Caco-2 (cell line): ENCODE data around the gene PSMD1. TPM values are rescaled to one million over a fixed set of nuclear protein-coding genes. Genes with fewer than 3 reads are reported as not detected.
A peak's percentile ranks its signal among the peaks of the same experiment; 100 is the strongest.
"Not testable (repeated sequence)": the region's sequence is repeated elsewhere in the genome, so short reads cannot be mapped to it uniquely, and the experiment has no call there.

ENCODE experiments used
- BruUV-seq: library from RNA; stranded (reverse); fragments of 400-500 nt; replicated peaks from 2 replicates; lab custom pipeline; 2021; lab: Mats Ljungman, UMichigan
- CTCF ChIA-PET: fragments of 300-600 bp; sonication (Branson Sonifier 250); formaldehyde crosslinking; loops from one replicate; lab custom pipeline; 2022; ENCODE audit warnings: antibody characterized with exemption; lab: Charles Lee
- POLR2A ChIA-PET: fragments of 300-600 bp; sonication (Branson Sonifier 250); formaldehyde crosslinking; loops from one replicate; lab custom pipeline; 2022; ENCODE audit warnings: antibody characterized with exemption; lab: Charles Lee
- DNase-seq, 2 experiments: peaks; one replicate each; pipeline versions ENCODE4 v3.0.0 to v3.0.0-alpha.2; 2020 to 2022
- H3K27me3 ChIP-seq: replicated peaks from 2 replicates; pipeline ENCODE4 v1.6.0; 2011; ENCODE audit warnings: low read length; ENCODE audit not compliant: control insufficient read depth, insufficient read depth
- H3K36me3 ChIP-seq: 2 replicates; pipeline ENCODE4 v1.5.1; 2011; ENCODE audit warnings: low read length; ENCODE audit not compliant: control insufficient read depth, insufficient read depth
- H3K4me1 ChIP-seq: fragments of 250-450 bp; sonication (Bioruptor Pico); 2 replicates; pipeline ENCODE4 v1.5.1; 2020; ENCODE audit warnings: mild to moderate bottlenecking
- H3K4me3 ChIP-seq: 2 replicates; pipeline ENCODE4 v1.5.1; 2011; ENCODE audit warnings: low read depth, mild to moderate bottlenecking, control low read depth, low read length
- H3K9me3 ChIP-seq: fragments of 250-450 bp; sonication (Bioruptor Pico); 2 replicates; pipeline ENCODE4 v1.5.1; 2020; ENCODE audit warnings: mild to moderate bottlenecking, moderate library complexity
- H3K27ac Mint-ChIP-seq: one replicate; pipeline ENCODE4 v1.8.0; 2022; ENCODE audit warnings: mixed read lengths; ENCODE audit not compliant: unreplicated experiment
- H3K27me3 Mint-ChIP-seq: one replicate; pipeline ENCODE4 v1.8.0; 2022; ENCODE audit warnings: mixed read lengths; ENCODE audit not compliant: insufficient read depth, unreplicated experiment
- H3K36me3 Mint-ChIP-seq: one replicate; pipeline ENCODE4 v1.8.0; 2022; ENCODE audit warnings: mild to moderate bottlenecking, mixed read lengths; ENCODE audit not compliant: insufficient read depth, unreplicated experiment
- H3K4me1 Mint-ChIP-seq: one replicate; pipeline ENCODE4 v1.8.0; 2022; ENCODE audit warnings: low read depth, mixed read lengths; ENCODE audit not compliant: unreplicated experiment
- H3K4me3 Mint-ChIP-seq: one replicate; pipeline ENCODE4 v1.8.0; 2022; ENCODE audit warnings: mild to moderate bottlenecking, moderate library complexity, mixed read lengths; ENCODE audit not compliant: unreplicated experiment
- H3K9me3 Mint-ChIP-seq: one replicate; pipeline ENCODE4 v1.8.0; 2022; ENCODE audit warnings: mixed read lengths; ENCODE audit not compliant: unreplicated experiment
- intact Hi-C: fragments of 100-400 bp; cut with micrococcal nuclease; formaldehyde crosslinking; loops from one replicate; pipeline ENCODE4 v1.10.0; 2022; ENCODE audit not compliant: unreplicated experiment
- total RNA-seq: library from RNA; stranded (reverse); gene quantifications from 2 replicates; pipeline ENCODE4 v1.2.3, GENCODE V29; 2022
- TF ChIP-seq, protein P1 (sequence below), 2 experiments: fragments of 200-600 bp in 1 of 2; IDR thresholded peaks; 1 replicate in 1 of 2; 2 replicates in 1 of 2; pipeline versions ENCODE4 v1.5.1 to v1.8.0; 2011 to 2022; ENCODE audit warnings: antibody characterized with exemption in 1 of 2, control low read depth in 1 of 2, inconsistent platforms in 1 of 2, low read depth in 1 of 2, low read length in 1 of 2, mild to moderate bottlenecking in 1 of 2, moderate library complexity in 1 of 2; ENCODE audit not compliant: insufficient read depth in 1 of 2, severe bottlenecking in 1 of 2, unreplicated experiment in 1 of 2

PSMD1 gene
- total RNA-seq, 1 experiment from 2014 or later, result 126 TPM

DNA sequence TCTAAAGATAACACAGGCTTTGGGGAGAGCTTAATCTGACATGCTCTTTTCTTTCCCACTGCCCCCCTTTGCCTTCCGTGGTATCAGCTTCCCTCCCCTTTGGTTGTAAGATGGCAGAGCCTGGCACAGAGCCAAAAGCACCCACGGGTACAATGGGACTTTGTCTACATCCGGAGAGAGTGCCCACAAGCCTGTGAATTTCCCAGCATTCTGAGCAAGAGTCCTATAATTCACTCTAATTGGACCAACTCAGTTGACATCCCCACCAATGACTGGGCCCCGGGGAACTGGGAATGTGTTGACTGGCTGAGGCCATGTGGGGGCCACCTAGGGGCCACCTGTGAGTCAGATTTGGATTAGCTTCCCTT is 39.5 kb upstream of the PSMD1 start:
- DNase-seq, result no peak
- Mint-ChIP-seq H3K9me3 (no peaks in the 10 kb centered on the region), H3K4me1 (peaks cover 30% of the 10 kb centered on the region), H3K36me3 (peaks cover 8% of the 10 kb centered on the region), H3K27me3 (no peaks in the 10 kb centered on the region), H3K4me3 (no peak overlapping the region), H3K27ac (peak overlapping the region; percentile 79)
- BruUV-seq, result no TSS peak
- peaks cover 44% of the 10 kb centered on the region for H3K4me1 ChIP-seq
- TF ChIP-seq, protein P1, sequence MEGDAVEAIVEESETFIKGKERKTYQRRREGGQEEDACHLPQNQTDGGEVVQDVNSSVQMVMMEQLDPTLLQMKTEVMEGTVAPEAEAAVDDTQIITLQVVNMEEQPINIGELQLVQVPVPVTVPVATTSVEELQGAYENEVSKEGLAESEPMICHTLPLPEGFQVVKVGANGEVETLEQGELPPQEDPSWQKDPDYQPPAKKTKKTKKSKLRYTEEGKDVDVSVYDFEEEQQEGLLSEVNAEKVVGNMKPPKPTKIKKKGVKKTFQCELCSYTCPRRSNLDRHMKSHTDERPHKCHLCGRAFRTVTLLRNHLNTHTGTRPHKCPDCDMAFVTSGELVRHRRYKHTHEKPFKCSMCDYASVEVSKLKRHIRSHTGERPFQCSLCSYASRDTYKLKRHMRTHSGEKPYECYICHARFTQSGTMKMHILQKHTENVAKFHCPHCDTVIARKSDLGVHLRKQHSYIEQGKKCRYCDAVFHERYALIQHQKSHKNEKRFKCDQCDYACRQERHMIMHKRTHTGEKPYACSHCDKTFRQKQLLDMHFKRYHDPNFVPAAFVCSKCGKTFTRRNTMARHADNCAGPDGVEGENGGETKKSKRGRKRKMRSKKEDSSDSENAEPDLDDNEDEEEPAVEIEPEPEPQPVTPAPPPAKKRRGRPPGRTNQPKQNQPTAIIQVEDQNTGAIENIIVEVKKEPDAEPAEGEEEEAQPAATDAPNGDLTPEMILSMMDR (IDR thresholded peaks at IDR 0.05; ENCODE audit: insufficient read depth in 1 of 2, low read depth in 1 of 2, low read length in 1 of 2, severe bottlenecking in 1 of 2, unreplicated experiment in 1 of 2), result no peak
- POLR2A ChIA-PET, result no interaction called here
- H3K36me3 ChIP-seq, result no peaks in the 10 kb centered on the region
- no peaks in the 10 kb centered on the region for H3K27me3 ChIP-seq
- no peaks in the 10 kb centered on the region for H3K9me3 ChIP-seq
- CTCF ChIA-PET, result interaction anchor here (0.9 kb wide), 1 partner anchor 36 kb away, joined by 5 read pairs; no protein-coding TSS in a partner anchor
- intact Hi-C loops, result no loop called here
- no peak overlapping the region for H3K4me3 ChIP-seq

DNA sequence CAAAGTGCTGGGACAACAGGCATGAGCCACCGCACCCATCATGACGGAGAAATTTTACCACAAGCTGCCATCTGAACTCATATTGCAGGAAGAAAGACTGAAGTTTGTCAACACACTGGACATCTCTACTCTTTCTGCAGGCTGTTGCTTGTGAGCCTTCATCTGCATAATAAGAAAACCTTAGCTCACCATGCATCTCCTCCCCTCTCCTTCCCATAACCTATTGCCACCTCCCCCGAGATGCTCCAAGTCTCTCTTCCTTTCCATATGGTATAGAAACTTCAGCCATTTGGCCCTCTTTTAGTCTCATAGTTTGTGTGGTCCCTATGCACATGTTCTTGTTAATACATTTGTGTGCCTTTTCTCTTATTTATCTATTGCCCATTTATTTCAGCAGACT is 38.5 kb upstream of the PSMD1 start:
- H3K9me3 ChIP-seq, result no peaks in the 10 kb centered on the region
- POLR2A ChIA-PET, result no interaction called here
- BruUV-seq, result no TSS peak
- DNase-seq, result no peak
- Mint-ChIP-seq H3K27me3 (no peaks in the 10 kb centered on the region), H3K27ac (no peak overlapping the region), H3K36me3 (peaks cover 8% of the 10 kb centered on the region), H3K4me1 (peaks cover 23% of the 10 kb centered on the region), H3K4me3 (no peak overlapping the region), H3K9me3 (no peaks in the 10 kb centered on the region)
- H3K4me3 ChIP-seq, result no peak overlapping the region
- TF ChIP-seq, protein P1 (IDR thresholded peaks at IDR 0.05; ENCODE audit: insufficient read depth in 1 of 2, low read depth in 1 of 2, low read length in 1 of 2, severe bottlenecking in 1 of 2, unreplicated experiment in 1 of 2), result no peak
- H3K27me3 ChIP-seq, result no peaks in the 10 kb centered on the region
- CTCF ChIA-PET, result no interaction called here
- intact Hi-C loops, result no loop called here
- no peaks in the 10 kb centered on the region for H3K36me3 ChIP-seq
- H3K4me1 ChIP-seq, result peaks cover 34% of the 10 kb centered on the region

DNA sequence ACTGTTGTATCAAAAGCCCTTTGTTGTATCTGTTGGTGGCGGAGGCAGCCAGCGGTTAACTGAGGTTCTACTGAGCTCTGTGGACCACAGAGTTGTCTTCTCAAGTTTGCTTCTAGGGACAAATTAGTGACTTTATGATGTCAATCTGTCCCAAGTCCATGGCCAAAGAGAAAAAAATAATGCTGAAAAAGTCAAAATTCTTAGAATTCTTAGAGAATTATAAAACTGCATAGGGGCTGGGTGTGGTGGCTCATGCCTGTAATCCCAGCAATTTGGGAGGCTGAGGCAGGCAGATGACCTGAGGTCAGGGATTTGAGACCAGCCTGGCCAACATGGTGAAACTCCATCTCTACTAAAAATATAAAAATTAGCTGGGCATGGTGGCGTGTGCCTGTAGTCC is 31.6 kb upstream of the PSMD1 start:
- intact Hi-C loops, H3K9me3 ChIP-seq, H3K27ac Mint-ChIP-seq, H3K27me3 ChIP-seq, H3K27me3 Mint-ChIP-seq, H3K9me3 Mint-ChIP-seq, H3K4me1 Mint-ChIP-seq, BruUV-seq, POLR2A ChIA-PET, H3K4me3 Mint-ChIP-seq, DNase-seq, H3K4me1 ChIP-seq, H3K36me3 ChIP-seq, CTCF ChIA-PET, H3K36me3 Mint-ChIP-seq, H3K4me3 ChIP-seq: not testable (repeated sequence)

DNA sequence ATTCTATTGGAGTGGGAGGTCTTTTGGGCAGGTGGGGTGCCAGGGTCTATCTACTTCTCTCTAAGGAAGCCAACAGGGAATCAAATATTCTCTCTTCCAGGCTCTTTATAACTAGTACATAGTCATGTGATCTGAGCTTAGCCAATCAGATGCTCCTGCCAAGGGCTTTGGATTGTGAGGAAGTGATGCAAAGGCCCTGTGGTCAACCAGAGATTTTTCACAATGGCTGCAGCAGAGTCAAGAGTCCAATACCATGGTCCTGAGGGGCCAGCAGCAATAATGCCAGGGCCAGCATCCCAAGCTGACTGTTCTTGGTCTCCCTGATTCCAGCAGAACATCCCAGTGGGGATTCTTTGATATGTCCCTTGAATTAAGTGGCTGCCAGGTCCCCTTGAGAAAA is 27.8 kb upstream of the PSMD1 start:
- ChIA-PET CTCF (no interaction called here), POLR2A (no interaction called here)
- no peak for DNase-seq
- no peak overlapping the region for H3K4me3 Mint-ChIP-seq
- Histone ChIP-seq H3K9me3 (no peaks in the 10 kb centered on the region), H3K36me3 (no peaks in the 10 kb centered on the region), H3K4me3 (no peak overlapping the region), H3K4me1 (peaks cover 37% of the 10 kb centered on the region), H3K27me3 (no peaks in the 10 kb centered on the region)
- TF ChIP-seq, protein P1 (IDR thresholded peaks at IDR 0.05; ENCODE audit: insufficient read depth in 1 of 2, low read depth in 1 of 2, low read length in 1 of 2, severe bottlenecking in 1 of 2, unreplicated experiment in 1 of 2), result no peak
- no peaks in the 10 kb centered on the region for H3K27me3 Mint-ChIP-seq
- intact Hi-C loops, result no loop called here
- H3K27ac Mint-ChIP-seq, result no peak overlapping the region
- H3K9me3 Mint-ChIP-seq, result no peaks in the 10 kb centered on the region
- no TSS peak for BruUV-seq
- H3K36me3 Mint-ChIP-seq, result no peaks in the 10 kb centered on the region
- H3K4me1 Mint-ChIP-seq, result peaks cover 10% of the 10 kb centered on the region
